Measurements from ENCODE around the gene SPDEF. TPM values are rescaled to one million over a fixed set of nuclear protein-coding genes. Genes with fewer than 3 reads are reported as not detected.

The SPDEF gene
- total RNA-seq, 2 donors from 2014 or later = not detected

DNA sequence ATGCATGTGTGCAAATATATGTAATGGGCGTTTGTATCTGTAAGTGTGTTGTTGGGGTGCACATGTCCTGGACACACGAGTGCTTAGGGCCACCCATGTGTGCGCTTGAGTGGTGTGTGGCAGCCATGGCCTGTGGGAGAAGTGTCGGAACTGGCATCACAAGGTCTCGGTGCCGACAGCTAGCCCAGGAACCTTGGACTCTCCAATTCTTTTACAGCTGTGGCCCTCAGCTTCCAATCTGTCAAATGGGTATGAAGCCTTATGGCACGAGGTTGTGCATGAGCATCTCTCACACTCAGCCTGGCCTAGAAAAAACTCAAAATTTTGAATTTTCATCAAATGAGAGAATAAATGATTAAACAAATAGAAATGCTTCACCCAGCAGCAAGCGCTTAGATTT lies 42.0 kb downstream of the SPDEF start:
- no peaks in the 10 kb centered on the region for H3K27me3 ChIP-seq (replicated peaks; ENCODE audit: insufficient read depth)
- TF ChIP-seq, protein P1, sequence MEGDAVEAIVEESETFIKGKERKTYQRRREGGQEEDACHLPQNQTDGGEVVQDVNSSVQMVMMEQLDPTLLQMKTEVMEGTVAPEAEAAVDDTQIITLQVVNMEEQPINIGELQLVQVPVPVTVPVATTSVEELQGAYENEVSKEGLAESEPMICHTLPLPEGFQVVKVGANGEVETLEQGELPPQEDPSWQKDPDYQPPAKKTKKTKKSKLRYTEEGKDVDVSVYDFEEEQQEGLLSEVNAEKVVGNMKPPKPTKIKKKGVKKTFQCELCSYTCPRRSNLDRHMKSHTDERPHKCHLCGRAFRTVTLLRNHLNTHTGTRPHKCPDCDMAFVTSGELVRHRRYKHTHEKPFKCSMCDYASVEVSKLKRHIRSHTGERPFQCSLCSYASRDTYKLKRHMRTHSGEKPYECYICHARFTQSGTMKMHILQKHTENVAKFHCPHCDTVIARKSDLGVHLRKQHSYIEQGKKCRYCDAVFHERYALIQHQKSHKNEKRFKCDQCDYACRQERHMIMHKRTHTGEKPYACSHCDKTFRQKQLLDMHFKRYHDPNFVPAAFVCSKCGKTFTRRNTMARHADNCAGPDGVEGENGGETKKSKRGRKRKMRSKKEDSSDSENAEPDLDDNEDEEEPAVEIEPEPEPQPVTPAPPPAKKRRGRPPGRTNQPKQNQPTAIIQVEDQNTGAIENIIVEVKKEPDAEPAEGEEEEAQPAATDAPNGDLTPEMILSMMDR (IDR thresholded peaks at IDR 0.05) = no peak
- ATAC-seq (ENCODE audit: insufficient number of reproducible peaks, low FRiP score, low read depth) (no peak), DNase-seq (ENCODE audit: low spot score) (no peak)
- H3K4me3 ChIP-seq = no peak overlapping the region
- H3K9me3 ChIP-seq = no peaks in the 10 kb centered on the region
- no peaks in the 10 kb centered on the region for H3K36me3 ChIP-seq
- no peak overlapping the region for H3K27ac ChIP-seq
- H3K4me1 ChIP-seq (ENCODE audit: control insufficient read depth in 1 of 2, low read depth in 2 of 2) = peaks cover 0 to 9% of the 10 kb centered on the region in 2 donors

DNA sequence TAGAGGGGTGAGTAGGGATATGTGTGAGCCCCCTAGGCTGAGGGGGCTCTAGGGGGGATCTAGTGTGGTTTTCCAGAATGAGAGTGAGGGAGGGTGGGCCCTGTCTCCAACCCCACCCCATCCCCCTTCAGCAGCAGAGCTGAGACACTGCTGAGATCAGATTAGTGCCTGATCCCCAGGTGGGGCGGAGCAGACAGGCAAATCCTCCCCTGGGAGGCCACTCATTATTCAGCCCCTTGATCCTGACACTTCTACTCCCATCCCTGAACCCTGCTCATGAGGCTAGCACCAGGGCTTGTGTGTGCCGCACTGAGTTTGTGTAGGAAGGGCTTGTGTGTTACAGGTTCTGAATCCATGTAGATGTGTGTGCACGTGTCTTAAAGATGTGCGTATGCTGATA lies 42.5 kb downstream of the SPDEF start:
- no peak for ATAC-seq (ENCODE audit: insufficient number of reproducible peaks, low FRiP score, low read depth)
- no peaks in the 10 kb centered on the region for H3K9me3 ChIP-seq
- TF ChIP-seq, protein P1 (IDR thresholded peaks at IDR 0.05) = no peak
- H3K27ac ChIP-seq = no peak overlapping the region
- H3K4me3 ChIP-seq = no peak overlapping the region
- H3K4me1 ChIP-seq (ENCODE audit: control insufficient read depth in 1 of 2, low read depth in 2 of 2) = peaks cover 0 to 9% of the 10 kb centered on the region in 2 donors
- no peaks in the 10 kb centered on the region for H3K36me3 ChIP-seq
- DNase-seq (ENCODE audit: low spot score) = no peak
- H3K27me3 ChIP-seq (replicated peaks; ENCODE audit: insufficient read depth) = no peaks in the 10 kb centered on the region

DNA sequence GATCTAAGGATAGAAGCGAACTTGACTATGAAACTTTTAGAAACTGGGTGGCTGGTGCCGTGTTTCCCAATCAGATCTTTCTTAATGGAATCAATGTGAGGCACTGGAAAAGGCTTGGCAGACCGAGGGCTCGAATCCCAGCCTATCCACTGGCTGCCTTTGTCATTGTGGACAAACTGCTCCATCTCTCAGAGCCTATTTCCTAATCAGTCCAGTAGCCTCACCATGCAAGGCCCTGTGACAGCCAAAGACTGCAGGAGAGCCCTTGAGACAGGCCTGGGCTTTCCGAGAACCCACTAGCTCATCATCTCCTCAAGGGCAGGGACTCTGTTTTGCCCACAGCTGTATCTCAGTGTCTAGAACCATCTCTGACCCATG lies 43.4 kb downstream of the SPDEF start:
- H3K4me1 ChIP-seq (ENCODE audit: control insufficient read depth in 1 of 2, low read depth in 2 of 2) = peaks cover 0 to 9% of the 10 kb centered on the region in 2 donors

DNA sequence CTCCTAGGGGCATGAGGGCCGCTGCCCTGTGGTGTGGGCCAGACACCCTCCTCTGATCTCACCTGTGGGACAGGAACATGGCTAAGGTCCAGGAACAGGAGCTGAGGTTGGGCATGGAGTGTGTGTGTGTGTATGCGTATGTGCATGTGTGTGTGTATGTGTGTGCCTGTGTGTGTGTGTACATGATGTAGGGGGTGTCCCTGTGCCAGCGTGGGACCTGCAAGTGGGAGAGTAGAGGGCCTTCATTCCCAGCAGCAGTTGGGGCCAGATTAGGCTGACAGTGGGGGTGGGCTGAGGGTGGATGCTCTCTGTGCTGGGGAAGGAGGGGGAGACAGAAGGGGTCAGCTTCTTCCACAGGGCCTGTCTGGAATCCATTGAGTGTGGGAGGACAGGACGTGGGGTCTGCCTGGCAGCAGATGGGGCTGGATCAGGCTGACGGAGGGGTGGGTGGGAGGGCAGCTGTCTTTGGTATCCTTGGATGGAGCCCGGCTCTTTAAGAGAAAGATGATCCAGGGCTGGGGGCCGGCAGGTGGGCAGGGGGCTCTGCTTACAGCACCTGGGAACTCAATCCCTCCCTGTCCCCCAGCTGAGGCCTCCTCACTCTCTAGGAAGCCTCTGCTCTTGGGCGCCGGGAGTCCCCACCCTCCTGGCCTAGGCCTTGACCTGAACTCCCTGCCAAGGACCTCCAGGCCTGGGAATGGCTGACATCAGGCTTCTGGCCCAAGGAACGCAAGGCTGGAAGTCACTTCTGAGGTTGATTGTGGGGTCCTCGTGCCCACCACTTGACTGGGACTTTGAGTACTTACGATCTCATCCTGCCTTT lies 44.0 kb downstream of the SPDEF start:
- no peak for DNase-seq (ENCODE audit: low spot score)
- no peak for ATAC-seq (ENCODE audit: insufficient number of reproducible peaks, low FRiP score, low read depth)
- TF ChIP-seq, protein P1 (IDR thresholded peaks at IDR 0.05) = no peak
- no peak overlapping the region for H3K27ac ChIP-seq
- H3K27me3 ChIP-seq (replicated peaks; ENCODE audit: insufficient read depth) = no peaks in the 10 kb centered on the region
- no peaks in the 10 kb centered on the region for H3K9me3 ChIP-seq
- H3K36me3 ChIP-seq = no peaks in the 10 kb centered on the region
- H3K4me1 ChIP-seq (ENCODE audit: control insufficient read depth in 1 of 2, low read depth in 2 of 2) = peaks cover 0 to 9% of the 10 kb centered on the region in 2 donors
- no peak overlapping the region for H3K4me3 ChIP-seq

More for the DNA sequence above, 43.4 kb downstream of the SPDEF start:
- no peaks in the 10 kb centered on the region for H3K36me3 ChIP-seq
- H3K27ac ChIP-seq = no peak overlapping the region
- H3K9me3 ChIP-seq = no peaks in the 10 kb centered on the region
- TF ChIP-seq, protein P1 (IDR thresholded peaks at IDR 0.05) = no peak
- no peak overlapping the region for H3K4me3 ChIP-seq
- ATAC-seq (ENCODE audit: insufficient number of reproducible peaks, low FRiP score, low read depth) = no peak
- H3K27me3 ChIP-seq (replicated peaks; ENCODE audit: insufficient read depth) = no peaks in the 10 kb centered on the region
- no peak for DNase-seq (ENCODE audit: low spot score)

DNA sequence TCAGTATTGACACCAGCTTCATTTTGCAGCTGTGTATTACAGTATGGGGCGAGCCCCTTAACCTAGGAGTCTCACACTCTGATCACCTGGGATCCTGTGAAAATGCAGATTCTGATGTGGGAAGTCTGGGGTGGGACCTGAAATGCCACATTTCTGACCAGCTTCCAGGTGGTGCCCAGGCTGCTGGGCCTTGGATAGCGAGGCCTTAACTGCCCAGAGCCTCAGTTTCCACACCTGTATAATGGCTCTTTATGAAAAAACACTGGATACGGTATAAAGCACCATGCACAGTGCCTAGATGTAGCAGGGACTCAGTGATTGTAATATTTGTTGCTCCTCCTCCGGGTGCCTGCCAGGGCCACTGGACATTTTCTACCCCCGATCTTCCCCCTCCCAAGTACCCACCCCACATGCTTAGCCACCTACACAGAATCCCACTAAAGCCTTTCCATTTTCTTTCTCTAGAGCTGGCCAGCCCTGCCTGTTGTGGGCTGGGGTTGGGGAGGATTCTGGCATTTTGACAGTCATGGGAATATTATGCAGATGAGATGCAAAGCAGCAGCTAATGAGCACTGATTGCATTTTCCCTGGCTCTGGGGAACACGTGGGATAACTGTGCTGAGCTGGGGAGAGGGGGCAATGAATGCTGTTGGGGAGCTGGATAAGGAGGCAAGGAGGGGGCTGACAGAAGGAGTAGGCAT lies 44.8 kb downstream of the SPDEF start:
- Histone ChIP-seq H3K27ac (no peak overlapping the region), H3K4me1 (ENCODE audit: control insufficient read depth in 1 of 2, low read depth in 2 of 2) (peaks cover 0 to 9% of the 10 kb centered on the region in 2 donors), H3K4me3 (no peak overlapping the region), H3K27me3 (replicated peaks; ENCODE audit: insufficient read depth) (no peaks in the 10 kb centered on the region), H3K9me3 (no peaks in the 10 kb centered on the region), H3K36me3 (no peaks in the 10 kb centered on the region)
- ATAC-seq (ENCODE audit: insufficient number of reproducible peaks, low FRiP score, low read depth) (no peak), DNase-seq (ENCODE audit: low spot score) (no peak)
- TF ChIP-seq, protein P1 (IDR thresholded peaks at IDR 0.05) = no peak

Data from thoracic aorta (tissue), 2 donors.